B cell (primary cell): Measurements from ENCODE around the gene ITPKB. TPM values are rescaled to one million over a fixed set of nuclear protein-coding genes. Genes with fewer than 3 reads are reported as not detected.

Source experiments
- ATAC-seq: fragments of 200-7000 bp; cut with Tn5 transposase; one replicate; pipeline ENCODE4 v1.10.0; 2021; ENCODE audit warnings: low read depth, mild to moderate bottlenecking, moderate number of reproducible peaks, moderate library complexity
- CTCF ChIA-PET: fragments of 350-600 bp; sonication (Branson Sonifier 250); formaldehyde crosslinking; loops from one replicate; lab custom pipeline; 2021; ENCODE audit warnings: antibody characterized with exemption, inconsistent platforms; lab: Charles Lee
- POLR2A ChIA-PET: fragments of 350-600 bp; sonication (Branson Sonifier 250); formaldehyde crosslinking; loops from one replicate; lab custom pipeline; 2021; ENCODE audit warnings: antibody characterized with exemption; lab: Charles Lee
- DNase-seq: peaks from one replicate; pipeline ENCODE4 v3.0.0; 2013
- H2AFZ ChIP-seq: 2 replicates; pipeline ENCODE4 v1.6.1; 2012; ENCODE audit warnings: mild to moderate bottlenecking, low read depth, low read length; ENCODE audit not compliant: insufficient read depth, poor library complexity, severe bottlenecking
- H3K27ac ChIP-seq, 2 donors: 1 replicate in 1 of 2; 2 replicates in 1 of 2; pipeline ENCODE4 v1.5.1; 2012 to 2013; ENCODE audit warnings: low read length in 2 of 2, mild to moderate bottlenecking in 2 of 2, moderate library complexity in 1 of 2
- H3K27me3 ChIP-seq, 4 experiments: fragments of 200-600 bp in 1 of 4; sonication (generic) in 1 of 4; replicated peaks in 1 of 4; 1 replicate in 2 of 4; 2 replicates in 2 of 4; pipeline versions ENCODE4 v1.6.1 to v1.7.0; 2013 to 2016; ENCODE audit warnings: low read length in 3 of 4, mild to moderate bottlenecking in 2 of 4, mixed read lengths in 1 of 4, moderate library complexity in 1 of 4; ENCODE audit not compliant: insufficient read depth in 4 of 4, control insufficient read depth in 3 of 4; ENCODE audit errors: control extremely low read depth in 1 of 4
- H3K36me3 ChIP-seq, 2 experiments: replicated peaks in 1 of 2; 1 replicate in 1 of 2; 2 replicates in 1 of 2; pipeline versions ENCODE4 v1.6.1 to v1.7.1; 2013; ENCODE audit warnings: low read length in 1 of 2; ENCODE audit not compliant: insufficient read depth in 2 of 2, control insufficient read depth in 1 of 2; ENCODE audit errors: control extremely low read depth in 1 of 2, extremely low read depth in 1 of 2
- H3K4me1 ChIP-seq, 2 donors: fragments of 200-600 bp in 1 of 2; sonication (generic) in 1 of 2; 1 replicate in 1 of 2; 2 replicates in 1 of 2; pipeline versions ENCODE4 v1.5.1 to v1.6.1; 2013 to 2017; ENCODE audit warnings: low read length in 2 of 2; ENCODE audit not compliant: control insufficient read depth in 2 of 2, insufficient read depth in 2 of 2
- H3K4me2 ChIP-seq: replicated peaks from 2 replicates; pipeline ENCODE3; 2012; ENCODE audit warnings: mild to moderate bottlenecking, low read depth, low read length; ENCODE audit not compliant: poor library complexity, severe bottlenecking
- H3K4me3 ChIP-seq, 5 experiments: fragments of 200-600 bp in 1 of 5; sonication (generic) in 1 of 5; 1 replicate in 3 of 5; 2 replicates in 2 of 5; pipeline versions ENCODE4 v1.5.1 to v1.7.0; 2011 to 2016; ENCODE audit warnings: low read length in 4 of 5, mild to moderate bottlenecking in 4 of 5, low read depth in 2 of 5, control low read depth in 1 of 5, moderate library complexity in 1 of 5; ENCODE audit not compliant: insufficient read depth in 1 of 5; ENCODE audit errors: control extremely low read depth in 1 of 5, extremely low read depth in 1 of 5
- H3K79me2 ChIP-seq: fragments of 200-600 bp; sonication (generic); one replicate; pipeline ENCODE4 v1.6.0; 2016; ENCODE audit warnings: low read length; ENCODE audit not compliant: control insufficient read depth, insufficient read depth
- H3K9ac ChIP-seq: fragments of 200-600 bp; sonication (generic); 2 replicates; pipeline ENCODE4 v1.6.1; 2017; ENCODE audit warnings: mild to moderate bottlenecking, low read length, moderate library complexity
- H3K9me3 ChIP-seq, 3 donors: one replicate each; pipeline versions ENCODE4 v1.6.1 to v1.7.1; 2013; ENCODE audit warnings: low read length in 2 of 3; ENCODE audit not compliant: control insufficient read depth in 2 of 3, insufficient read depth in 1 of 3; ENCODE audit errors: control extremely low read depth in 1 of 3
- H4K20me1 ChIP-seq: 2 replicates; pipeline ENCODE4 v1.6.0; 2012; ENCODE audit warnings: mild to moderate bottlenecking, low read length; ENCODE audit not compliant: insufficient read depth, control insufficient read depth, poor library complexity, severe bottlenecking
- H3K27ac Mint-ChIP-seq: one replicate; pipeline ENCODE4 v1.8.0; 2021; ENCODE audit warnings: mixed read lengths
- H3K27me3 Mint-ChIP-seq: one replicate; pipeline ENCODE4 v1.8.0; 2021; ENCODE audit warnings: mixed read lengths
- H3K4me1 Mint-ChIP-seq: one replicate; pipeline ENCODE4 v1.8.0; 2021; ENCODE audit warnings: mixed read lengths
- H3K4me3 Mint-ChIP-seq: one replicate; pipeline ENCODE4 v1.8.0; 2021; ENCODE audit warnings: mixed read lengths
- H3K9me3 Mint-ChIP-seq: one replicate; pipeline ENCODE4 v1.8.0; 2022; ENCODE audit warnings: mixed read lengths; ENCODE audit not compliant: insufficient read depth
- EZH2 ChIP-seq: IDR thresholded peaks from 2 replicates; pipeline ENCODE4 v1.6.1; 2012; ENCODE audit warnings: borderline replicate concordance, low read depth, mild to moderate bottlenecking, moderate library complexity, low read length; ENCODE audit not compliant: insufficient read depth, poor library complexity, severe bottlenecking
- WGBS: methylation state at CpG from one replicate; pipeline ENCODE4 v1.1.5; 2013; ENCODE audit warnings: missing lambda C conversion rate; ENCODE audit not compliant: insufficient coverage; 5-methylcytosine and 5-hydroxymethylcytosine counted together
- intact Hi-C: fragments of 100-400 bp; cut with micrococcal nuclease; formaldehyde crosslinking; loops from one replicate; pipeline ENCODE4 v1.10.0; 2022
- polyA plus RNA-seq: library from polyadenylated mRNA; depleted of rRNA; stranded (reverse); fragments of >200 nt; gene quantifications from 2 replicates; pipeline ENCODE4 v1.2.3, GENCODE V29; 2012
- total RNA-seq, 2 donors: library from RNA; stranded (reverse); fragments of 120-200 nt in 1 of 2; gene quantifications; 1 replicate in 1 of 2; 2 replicates in 1 of 2; pipeline versions ENCODE4 v1.2.3 to v1.2.4, GENCODE V29; 2013 to 2022
- TF ChIP-seq, protein P1 (sequence below): fragments of 200-600 bp; IDR thresholded peaks from one replicate; pipeline ENCODE4 v1.8.0; 2022; ENCODE audit warnings: antibody characterized with exemption, mild to moderate bottlenecking

Gene ITPKB
- total and polyA plus RNA-seq, 2 donors (not counting 1 experiment from before 2014, with no cell fraction given), result 21.8 to 93.5 TPM

DNA sequence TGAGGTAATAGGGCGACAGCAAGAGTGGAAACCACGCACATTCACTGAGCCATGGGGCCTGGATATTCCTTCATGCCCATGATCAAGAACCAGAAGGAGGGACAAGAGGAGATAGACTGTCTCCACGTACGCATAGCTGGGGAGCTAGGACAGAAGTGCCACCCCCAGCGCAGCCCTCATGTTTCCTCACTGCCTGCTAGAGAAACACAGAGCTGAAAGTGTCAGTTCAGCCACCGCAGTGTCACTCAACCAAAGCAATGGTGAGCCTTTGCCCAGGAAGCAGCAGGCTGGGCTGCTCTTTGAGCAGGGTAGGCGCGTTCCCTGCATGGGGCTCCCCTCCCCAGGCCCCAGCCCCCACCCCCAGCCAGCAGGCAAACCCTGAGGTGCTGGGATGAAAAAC is 122.0 kb downstream of the ITPKB start:
- POLR2A ChIA-PET, result no interaction called here
- DNase-seq, result no peak

DNA sequence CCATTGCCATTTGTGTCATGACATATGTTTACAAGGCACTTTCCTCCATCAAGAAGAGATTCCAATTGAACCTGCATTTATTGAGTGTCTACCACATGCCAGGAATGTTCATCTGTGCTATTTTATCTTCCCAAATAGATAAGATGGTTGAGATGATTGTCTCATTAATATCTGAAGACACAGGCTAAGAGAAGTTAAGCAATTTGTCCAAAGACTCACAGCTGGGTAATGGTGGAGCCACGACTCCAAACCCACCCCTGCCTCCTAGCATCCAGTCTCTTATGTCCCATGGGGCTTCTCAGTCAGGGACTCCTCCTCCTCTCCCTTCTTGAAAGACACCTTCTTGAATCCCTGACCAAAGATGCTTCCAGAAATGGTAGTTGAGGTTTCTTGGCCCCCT is 122.4 kb downstream of the ITPKB start:
- no peaks in the 10 kb centered on the region for H4K20me1 ChIP-seq
- no peaks in the 10 kb centered on the region for H3K27me3 ChIP-seq
- H3K27ac ChIP-seq, result no peak overlapping the region
- H3K79me2 ChIP-seq, result no peaks in the 10 kb centered on the region
- Mint-ChIP-seq H3K9me3 (no peaks in the 10 kb centered on the region), H3K4me1 (no peaks in the 10 kb centered on the region), H3K27ac (no peak overlapping the region), H3K4me3 (no peak overlapping the region), H3K27me3 (no peaks in the 10 kb centered on the region)
- no peak overlapping the region for H3K4me2 ChIP-seq
- H3K4me1 ChIP-seq, result no peaks in the 10 kb centered on the region
- no peaks in the 10 kb centered on the region for H3K36me3 ChIP-seq
- H2AFZ ChIP-seq, result no peak overlapping the region
- 83% methylated on average over 1 of the region's 1 CpG for WGBS
- H3K4me3 ChIP-seq, result no peak overlapping the region
- H3K9ac ChIP-seq, result no peak overlapping the region
- DNase-seq (no peak), ATAC-seq (no peak)
- TF ChIP-seq, protein P1, sequence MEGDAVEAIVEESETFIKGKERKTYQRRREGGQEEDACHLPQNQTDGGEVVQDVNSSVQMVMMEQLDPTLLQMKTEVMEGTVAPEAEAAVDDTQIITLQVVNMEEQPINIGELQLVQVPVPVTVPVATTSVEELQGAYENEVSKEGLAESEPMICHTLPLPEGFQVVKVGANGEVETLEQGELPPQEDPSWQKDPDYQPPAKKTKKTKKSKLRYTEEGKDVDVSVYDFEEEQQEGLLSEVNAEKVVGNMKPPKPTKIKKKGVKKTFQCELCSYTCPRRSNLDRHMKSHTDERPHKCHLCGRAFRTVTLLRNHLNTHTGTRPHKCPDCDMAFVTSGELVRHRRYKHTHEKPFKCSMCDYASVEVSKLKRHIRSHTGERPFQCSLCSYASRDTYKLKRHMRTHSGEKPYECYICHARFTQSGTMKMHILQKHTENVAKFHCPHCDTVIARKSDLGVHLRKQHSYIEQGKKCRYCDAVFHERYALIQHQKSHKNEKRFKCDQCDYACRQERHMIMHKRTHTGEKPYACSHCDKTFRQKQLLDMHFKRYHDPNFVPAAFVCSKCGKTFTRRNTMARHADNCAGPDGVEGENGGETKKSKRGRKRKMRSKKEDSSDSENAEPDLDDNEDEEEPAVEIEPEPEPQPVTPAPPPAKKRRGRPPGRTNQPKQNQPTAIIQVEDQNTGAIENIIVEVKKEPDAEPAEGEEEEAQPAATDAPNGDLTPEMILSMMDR, result no peak
- TF ChIP-seq EZH2, result no peak
- ChIA-PET POLR2A (no interaction called here), CTCF (no interaction called here)
- H3K9me3 ChIP-seq, result peaks cover 0 to 3% (median 0%) of the 10 kb centered on the region in 3 donors
- intact Hi-C loops, result no loop called here

More for the DNA sequence above, 122.0 kb downstream of the ITPKB start:
- no peaks in the 10 kb centered on the region for H3K36me3 ChIP-seq
- no peak for ATAC-seq
- Mint-ChIP-seq H3K4me1 (no peaks in the 10 kb centered on the region), H3K27ac (no peak overlapping the region), H3K27me3 (no peaks in the 10 kb centered on the region), H3K9me3 (no peaks in the 10 kb centered on the region), H3K4me3 (no peak overlapping the region)
- no peak overlapping the region for H3K27ac ChIP-seq
- peaks cover 0 to 3% (median 0%) of the 10 kb centered on the region in 3 donors for H3K9me3 ChIP-seq
- H4K20me1 ChIP-seq, result no peaks in the 10 kb centered on the region
- TF ChIP-seq, protein P1, result no peak
- no peak for TF ChIP-seq EZH2
- no peak overlapping the region for H2AFZ ChIP-seq
- H3K4me2 ChIP-seq, result no peak overlapping the region
- H3K4me3 ChIP-seq, result no peak overlapping the region
- no peaks in the 10 kb centered on the region for H3K79me2 ChIP-seq
- WGBS, result 96% methylated on average over 6 of the region's 8 CpGs
- no peaks in the 10 kb centered on the region for H3K4me1 ChIP-seq
- intact Hi-C loops, result no loop called here
- H3K27me3 ChIP-seq, result no peaks in the 10 kb centered on the region
- CTCF ChIA-PET, result no interaction called here
- H3K9ac ChIP-seq, result no peak overlapping the region
